H1 (cell line): Measurements from ENCODE around the gene NRTN. TPM values are rescaled to one million over a fixed set of nuclear protein-coding genes. Genes with fewer than 3 reads are reported as not detected.
A peak's percentile ranks its signal among the peaks of the same experiment; 100 is the strongest.

Source experiments
- BCL11A ChIP-seq, 2 experiments: IDR thresholded peaks; one replicate each; pipeline ENCODE4 v1.6.1; 2011; ENCODE audit warnings: low read depth in 2 of 2, low read length in 2 of 2, mild to moderate bottlenecking in 2 of 2
- CTCF ChIP-seq, 3 experiments: IDR thresholded peaks; 1 replicate in 2 of 3; 2 replicates in 1 of 3; pipeline versions ENCODE4 v1.5.1 to v1.6.1; 2011; ENCODE audit warnings: low read length in 3 of 3, mild to moderate bottlenecking in 3 of 3, inconsistent platforms in 2 of 3, low read depth in 1 of 3, moderate library complexity in 1 of 3; ENCODE audit not compliant: insufficient read depth in 1 of 3; ENCODE audit errors: control extremely low read depth in 1 of 3
- KDM1A ChIP-seq: fragments of 200-600, 300-600 bp; sonication (generic); IDR thresholded peaks from 2 replicates; pipeline ENCODE4 v1.7.1; 2016; ENCODE audit warnings: mild to moderate bottlenecking, low read length, borderline replicate concordance
- MAFK ChIP-seq: IDR thresholded peaks from 2 replicates; pipeline ENCODE4 v1.6.1; 2012; ENCODE audit warnings: low read depth, mild to moderate bottlenecking, improper control_type of control experiment, low read length
- POU5F1 ChIP-seq: IDR thresholded peaks from 2 replicates; pipeline ENCODE4 v1.6.1; 2011; ENCODE audit warnings: low read depth, mild to moderate bottlenecking, low read length, moderate library complexity
- RXRA ChIP-seq: IDR thresholded peaks from 2 replicates; pipeline ENCODE4 v1.6.1; 2011; ENCODE audit warnings: low read depth, mild to moderate bottlenecking, low read length, moderate library complexity; ENCODE audit not compliant: insufficient read depth
- polyA plus RNA-seq, 7 experiments: library from polyadenylated mRNA; depleted of rRNA in 3 of 7; stranded (reverse) in 5 of 7; unstranded in 2 of 7; fragments of >200 nt in 5 of 7; fragments of 200-250 nt in 2 of 7; gene quantifications; 1 replicate in 5 of 7; 2 replicates in 1 of 7; 4 replicates in 1 of 7; pipeline versions ENCODE4 v1.2.1 to v1.2.3, GENCODE V29; 2011 to 2013; ENCODE audit warnings: missing spikeins in 2 of 7, mixed read lengths in 2 of 7
- total RNA-seq: library from RNA; stranded (reverse); fragmentation: NEBNext Ultra II Directional; extraction: Animal tissue kit (Norgen Biotek cat#: 25700); gene quantifications from 2 replicates; pipeline ENCODE4 v1.2.1, GENCODE V29; 2021
- TF ChIP-seq, protein P1 (sequence below): fragments of 300-600 bp; sonication (generic); IDR thresholded peaks from 2 replicates; pipeline ENCODE4 v1.7.1; 2012; ENCODE audit warnings: low read length, moderate library complexity, mild to moderate bottlenecking, inconsistent platforms; ENCODE audit not compliant: insufficient replicate concordance

Gene NRTN
- total and polyA plus RNA-seq, 2 of the 8 experiments (the other 6 are each of a cell fraction or from before 2014, with no cell fraction given): 3.9 to 5.3 TPM

DNA sequence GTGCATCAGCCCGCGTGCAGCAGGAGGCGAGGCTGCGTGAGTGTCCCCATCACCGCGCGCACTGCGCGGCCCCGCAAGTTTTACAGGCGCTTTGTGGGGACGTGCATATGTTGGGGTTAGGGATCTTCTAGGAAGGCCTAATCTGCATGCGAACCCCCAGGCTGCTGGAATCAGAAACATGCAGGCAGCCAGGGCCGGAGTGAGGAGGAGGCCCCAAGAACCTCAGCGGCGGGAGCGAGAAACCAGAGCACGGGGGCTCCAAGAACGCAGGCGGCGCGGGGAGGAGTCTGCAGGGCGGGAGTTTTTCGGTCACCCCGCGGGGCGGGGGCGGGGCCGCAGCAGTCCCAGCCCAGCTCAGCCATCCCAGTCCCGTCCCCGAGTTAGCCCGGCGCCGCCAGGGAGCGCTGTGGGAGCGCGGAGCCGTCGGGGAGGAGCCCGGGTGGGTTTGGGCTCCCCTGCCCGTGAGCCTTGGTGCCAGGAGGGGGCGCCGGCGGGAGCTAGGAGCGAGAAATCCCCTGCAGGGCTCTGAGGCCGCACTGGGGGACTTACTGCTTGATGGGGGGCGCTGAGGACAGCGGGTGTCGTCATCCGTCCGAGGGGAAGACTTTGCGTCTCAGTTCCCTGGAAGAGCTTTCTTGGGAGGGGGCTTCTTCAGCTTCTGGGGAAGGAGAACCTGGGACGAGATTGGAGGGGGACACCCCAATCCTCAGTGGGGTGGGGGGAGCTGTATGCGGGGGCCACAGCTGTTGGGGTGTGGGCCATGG is 933 bp upstream of the NRTN start (continued):
- TF ChIP-seq, protein P1, sequence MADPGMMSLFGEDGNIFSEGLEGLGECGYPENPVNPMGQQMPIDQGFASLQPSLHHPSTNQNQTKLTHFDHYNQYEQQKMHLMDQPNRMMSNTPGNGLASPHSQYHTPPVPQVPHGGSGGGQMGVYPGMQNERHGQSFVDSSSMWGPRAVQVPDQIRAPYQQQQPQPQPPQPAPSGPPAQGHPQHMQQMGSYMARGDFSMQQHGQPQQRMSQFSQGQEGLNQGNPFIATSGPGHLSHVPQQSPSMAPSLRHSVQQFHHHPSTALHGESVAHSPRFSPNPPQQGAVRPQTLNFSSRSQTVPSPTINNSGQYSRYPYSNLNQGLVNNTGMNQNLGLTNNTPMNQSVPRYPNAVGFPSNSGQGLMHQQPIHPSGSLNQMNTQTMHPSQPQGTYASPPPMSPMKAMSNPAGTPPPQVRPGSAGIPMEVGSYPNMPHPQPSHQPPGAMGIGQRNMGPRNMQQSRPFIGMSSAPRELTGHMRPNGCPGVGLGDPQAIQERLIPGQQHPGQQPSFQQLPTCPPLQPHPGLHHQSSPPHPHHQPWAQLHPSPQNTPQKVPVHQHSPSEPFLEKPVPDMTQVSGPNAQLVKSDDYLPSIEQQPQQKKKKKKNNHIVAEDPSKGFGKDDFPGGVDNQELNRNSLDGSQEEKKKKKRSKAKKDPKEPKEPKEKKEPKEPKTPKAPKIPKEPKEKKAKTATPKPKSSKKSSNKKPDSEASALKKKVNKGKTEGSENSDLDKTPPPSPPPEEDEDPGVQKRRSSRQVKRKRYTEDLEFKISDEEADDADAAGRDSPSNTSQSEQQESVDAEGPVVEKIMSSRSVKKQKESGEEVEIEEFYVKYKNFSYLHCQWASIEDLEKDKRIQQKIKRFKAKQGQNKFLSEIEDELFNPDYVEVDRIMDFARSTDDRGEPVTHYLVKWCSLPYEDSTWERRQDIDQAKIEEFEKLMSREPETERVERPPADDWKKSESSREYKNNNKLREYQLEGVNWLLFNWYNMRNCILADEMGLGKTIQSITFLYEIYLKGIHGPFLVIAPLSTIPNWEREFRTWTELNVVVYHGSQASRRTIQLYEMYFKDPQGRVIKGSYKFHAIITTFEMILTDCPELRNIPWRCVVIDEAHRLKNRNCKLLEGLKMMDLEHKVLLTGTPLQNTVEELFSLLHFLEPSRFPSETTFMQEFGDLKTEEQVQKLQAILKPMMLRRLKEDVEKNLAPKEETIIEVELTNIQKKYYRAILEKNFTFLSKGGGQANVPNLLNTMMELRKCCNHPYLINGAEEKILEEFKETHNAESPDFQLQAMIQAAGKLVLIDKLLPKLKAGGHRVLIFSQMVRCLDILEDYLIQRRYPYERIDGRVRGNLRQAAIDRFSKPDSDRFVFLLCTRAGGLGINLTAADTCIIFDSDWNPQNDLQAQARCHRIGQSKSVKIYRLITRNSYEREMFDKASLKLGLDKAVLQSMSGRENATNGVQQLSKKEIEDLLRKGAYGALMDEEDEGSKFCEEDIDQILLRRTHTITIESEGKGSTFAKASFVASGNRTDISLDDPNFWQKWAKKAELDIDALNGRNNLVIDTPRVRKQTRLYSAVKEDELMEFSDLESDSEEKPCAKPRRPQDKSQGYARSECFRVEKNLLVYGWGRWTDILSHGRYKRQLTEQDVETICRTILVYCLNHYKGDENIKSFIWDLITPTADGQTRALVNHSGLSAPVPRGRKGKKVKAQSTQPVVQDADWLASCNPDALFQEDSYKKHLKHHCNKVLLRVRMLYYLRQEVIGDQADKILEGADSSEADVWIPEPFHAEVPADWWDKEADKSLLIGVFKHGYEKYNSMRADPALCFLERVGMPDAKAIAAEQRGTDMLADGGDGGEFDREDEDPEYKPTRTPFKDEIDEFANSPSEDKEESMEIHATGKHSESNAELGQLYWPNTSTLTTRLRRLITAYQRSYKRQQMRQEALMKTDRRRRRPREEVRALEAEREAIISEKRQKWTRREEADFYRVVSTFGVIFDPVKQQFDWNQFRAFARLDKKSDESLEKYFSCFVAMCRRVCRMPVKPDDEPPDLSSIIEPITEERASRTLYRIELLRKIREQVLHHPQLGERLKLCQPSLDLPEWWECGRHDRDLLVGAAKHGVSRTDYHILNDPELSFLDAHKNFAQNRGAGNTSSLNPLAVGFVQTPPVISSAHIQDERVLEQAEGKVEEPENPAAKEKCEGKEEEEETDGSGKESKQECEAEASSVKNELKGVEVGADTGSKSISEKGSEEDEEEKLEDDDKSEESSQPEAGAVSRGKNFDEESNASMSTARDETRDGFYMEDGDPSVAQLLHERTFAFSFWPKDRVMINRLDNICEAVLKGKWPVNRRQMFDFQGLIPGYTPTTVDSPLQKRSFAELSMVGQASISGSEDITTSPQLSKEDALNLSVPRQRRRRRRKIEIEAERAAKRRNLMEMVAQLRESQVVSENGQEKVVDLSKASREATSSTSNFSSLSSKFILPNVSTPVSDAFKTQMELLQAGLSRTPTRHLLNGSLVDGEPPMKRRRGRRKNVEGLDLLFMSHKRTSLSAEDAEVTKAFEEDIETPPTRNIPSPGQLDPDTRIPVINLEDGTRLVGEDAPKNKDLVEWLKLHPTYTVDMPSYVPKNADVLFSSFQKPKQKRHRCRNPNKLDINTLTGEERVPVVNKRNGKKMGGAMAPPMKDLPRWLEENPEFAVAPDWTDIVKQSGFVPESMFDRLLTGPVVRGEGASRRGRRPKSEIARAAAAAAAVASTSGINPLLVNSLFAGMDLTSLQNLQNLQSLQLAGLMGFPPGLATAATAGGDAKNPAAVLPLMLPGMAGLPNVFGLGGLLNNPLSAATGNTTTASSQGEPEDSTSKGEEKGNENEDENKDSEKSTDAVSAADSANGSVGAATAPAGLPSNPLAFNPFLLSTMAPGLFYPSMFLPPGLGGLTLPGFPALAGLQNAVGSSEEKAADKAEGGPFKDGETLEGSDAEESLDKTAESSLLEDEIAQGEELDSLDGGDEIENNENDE: no peak
- TF ChIP-seq RXRA: no peak
- peak; percentile 93 to 99 (median 94) for TF ChIP-seq CTCF (IDR thresholded peaks at IDR 0.05; ENCODE audit: control extremely low read depth in 1 of 3, insufficient read depth in 1 of 3, low read depth in 1 of 3, low read length in 3 of 3)
- TF ChIP-seq BCL11A (IDR thresholded peaks at IDR 0.05; ENCODE audit: low read depth in 2 of 2, low read length in 2 of 2): no peak
- no peak for TF ChIP-seq MAFK
- peak; percentile 46; the same call in 1 of the 2 replicates for TF ChIP-seq KDM1A
- TF ChIP-seq POU5F1: no peak
